Urothelium cell line (cell line): Measurements from ENCODE around the gene TGIF1.

ENCODE experiments used
- DNase-seq: peaks from one replicate; pipeline ENCODE4 v3.0.0; 2011; ENCODE audit warnings: low spot score, mixed read lengths
- FAIRE-seq: peaks from 2 replicates; lab custom pipeline; 2011; peaks lifted over from hg19 to GRCh38; lab: Jason Lieb, UNC

TGIF1 gene

DNA sequence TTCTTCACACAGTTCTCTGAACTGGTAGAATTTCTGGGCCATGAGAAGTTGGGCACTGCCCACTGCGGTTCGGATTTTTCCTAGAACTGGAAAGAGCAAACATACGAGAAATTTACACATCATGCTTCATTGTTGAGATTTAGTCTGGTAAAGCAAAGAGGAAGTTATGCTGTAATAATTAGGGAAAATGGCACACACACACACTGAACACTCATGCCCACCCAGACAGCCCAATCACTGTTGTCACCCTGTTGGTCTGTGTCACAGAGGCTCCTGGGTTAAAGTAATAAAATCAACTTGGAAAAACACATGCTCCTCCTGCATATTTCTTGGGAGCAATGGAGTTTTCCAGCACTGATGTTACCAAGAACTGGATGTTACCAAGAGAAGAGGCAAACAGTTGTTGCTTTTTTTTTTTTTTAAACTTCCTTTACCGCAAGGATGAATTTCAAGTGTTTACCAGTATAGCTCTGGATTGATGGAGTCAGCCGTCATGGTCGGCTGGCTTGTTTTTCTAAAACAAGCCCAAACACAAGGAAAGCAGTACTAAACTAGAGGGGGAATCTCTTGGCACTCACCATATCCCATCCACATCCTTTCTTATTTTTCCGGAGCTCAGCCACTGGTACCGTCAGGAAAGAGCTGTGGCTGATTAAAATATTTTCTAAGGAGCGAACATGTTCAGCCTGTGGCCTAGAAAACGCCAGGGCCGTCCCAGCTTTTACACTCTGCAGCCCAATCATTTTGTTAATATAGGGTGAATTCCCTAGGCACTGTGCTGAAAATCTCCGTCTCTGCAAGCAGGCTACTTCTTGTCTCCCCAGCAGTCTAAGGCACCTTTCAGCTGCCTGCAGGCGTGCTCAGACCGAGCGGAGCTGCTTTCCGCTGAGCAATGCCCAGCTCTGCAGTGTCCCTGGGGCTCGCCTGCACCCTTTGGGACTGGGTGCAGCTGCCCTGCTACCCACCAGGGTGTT lies 58.9 kb downstream of the TGIF1 start:
- no peak for DNase-seq
- FAIRE-seq, result peak; percentile 92
